Osteoblast (primary cell): Measurements from ENCODE around the gene GABRB2. TPM values are rescaled to one million over a fixed set of nuclear protein-coding genes. Genes with fewer than 3 reads are reported as not detected.

Source experiments
- DNase-seq: peaks from one replicate; pipeline ENCODE4 v3.0.0; 2011; ENCODE audit warnings: low spot score, mixed read lengths; ENCODE audit not compliant: insufficient read length; ENCODE audit errors: missing footprints
- H2AFZ ChIP-seq: 2 replicates; pipeline ENCODE4 v1.6.0; 2011; ENCODE audit warnings: mild to moderate bottlenecking, low read length
- H3K27ac ChIP-seq: 2 replicates; pipeline ENCODE4 v1.5.1; 2011; ENCODE audit warnings: mild to moderate bottlenecking, low read depth, low read length, moderate library complexity
- H3K27me3 ChIP-seq: 2 replicates; pipeline ENCODE4 v1.6.0; 2012; ENCODE audit warnings: mild to moderate bottlenecking, control low read depth, inconsistent platforms, low read length, moderate library complexity; ENCODE audit not compliant: insufficient read depth
- H3K36me3 ChIP-seq: 2 replicates; pipeline ENCODE4 v1.5.1; 2011; ENCODE audit warnings: mild to moderate bottlenecking, low read length, control low read depth, moderate library complexity; ENCODE audit not compliant: insufficient read depth
- H3K4me1 ChIP-seq: 2 replicates; pipeline ENCODE4 v1.5.1; 2011; ENCODE audit warnings: mild to moderate bottlenecking, low read length, control low read depth, moderate library complexity; ENCODE audit not compliant: insufficient read depth
- H3K4me2 ChIP-seq: 2 replicates; pipeline ENCODE4 v1.6.0; 2011; ENCODE audit warnings: mild to moderate bottlenecking, low read length; ENCODE audit not compliant: insufficient read depth
- H3K4me3 ChIP-seq: fragments of 200-600 bp; sonication (generic); 3 replicates; pipeline ENCODE4 v1.5.1; 2012; ENCODE audit warnings: mild to moderate bottlenecking, low read length, inconsistent platforms; ENCODE audit not compliant: insufficient read depth
- H3K79me2 ChIP-seq: 2 replicates; pipeline ENCODE4 v1.6.0; 2012; ENCODE audit warnings: mild to moderate bottlenecking, low read length, control low read depth, inconsistent platforms; ENCODE audit not compliant: insufficient read depth
- H3K9me3 ChIP-seq: 2 replicates; pipeline ENCODE4 v1.5.1; 2011; ENCODE audit warnings: low read depth, low read length, control low read depth
- H4K20me1 ChIP-seq: 2 replicates; pipeline ENCODE4 v1.6.0; 2012; ENCODE audit warnings: mild to moderate bottlenecking, low read length, control low read depth; ENCODE audit not compliant: insufficient read depth
- total RNA-seq: library from RNA; depleted of rRNA; stranded (reverse); fragments of >200 nt; gene quantifications from 2 replicates; pipeline ENCODE4 v1.2.3, GENCODE V29; 2012
- TF ChIP-seq, protein P1 (sequence below): IDR thresholded peaks from 2 replicates; pipeline ENCODE4 v1.5.1; 2011; ENCODE audit warnings: mild to moderate bottlenecking, low read depth, low read length, moderate library complexity; ENCODE audit errors: extremely low read depth

Gene GABRB2
- total RNA-seq, 1 donor: 0.72 TPM

DNA sequence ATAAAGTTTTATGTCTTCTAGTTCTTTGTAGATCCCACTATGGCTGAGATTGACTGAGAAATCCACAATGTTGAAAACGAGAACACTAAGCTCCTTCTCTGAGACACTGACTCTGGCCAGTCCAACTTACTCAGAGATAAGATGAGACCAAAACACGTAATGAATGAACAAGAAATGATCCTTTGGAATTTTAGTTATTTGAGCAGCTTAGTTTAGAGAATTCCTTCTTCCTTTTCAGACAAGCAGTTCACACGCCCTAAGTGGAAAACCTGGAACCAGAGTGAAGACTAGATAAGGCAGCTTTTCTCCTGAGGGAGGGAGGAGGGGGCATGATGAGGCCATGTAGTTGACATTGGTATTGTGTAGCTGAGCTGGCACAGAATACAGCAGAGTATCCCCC lies 139.6 kb downstream of the GABRB2 start:
- TF ChIP-seq, protein P1, sequence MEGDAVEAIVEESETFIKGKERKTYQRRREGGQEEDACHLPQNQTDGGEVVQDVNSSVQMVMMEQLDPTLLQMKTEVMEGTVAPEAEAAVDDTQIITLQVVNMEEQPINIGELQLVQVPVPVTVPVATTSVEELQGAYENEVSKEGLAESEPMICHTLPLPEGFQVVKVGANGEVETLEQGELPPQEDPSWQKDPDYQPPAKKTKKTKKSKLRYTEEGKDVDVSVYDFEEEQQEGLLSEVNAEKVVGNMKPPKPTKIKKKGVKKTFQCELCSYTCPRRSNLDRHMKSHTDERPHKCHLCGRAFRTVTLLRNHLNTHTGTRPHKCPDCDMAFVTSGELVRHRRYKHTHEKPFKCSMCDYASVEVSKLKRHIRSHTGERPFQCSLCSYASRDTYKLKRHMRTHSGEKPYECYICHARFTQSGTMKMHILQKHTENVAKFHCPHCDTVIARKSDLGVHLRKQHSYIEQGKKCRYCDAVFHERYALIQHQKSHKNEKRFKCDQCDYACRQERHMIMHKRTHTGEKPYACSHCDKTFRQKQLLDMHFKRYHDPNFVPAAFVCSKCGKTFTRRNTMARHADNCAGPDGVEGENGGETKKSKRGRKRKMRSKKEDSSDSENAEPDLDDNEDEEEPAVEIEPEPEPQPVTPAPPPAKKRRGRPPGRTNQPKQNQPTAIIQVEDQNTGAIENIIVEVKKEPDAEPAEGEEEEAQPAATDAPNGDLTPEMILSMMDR: no peak
- Histone ChIP-seq H3K27me3 (no peaks in the 10 kb centered on the region), H2AFZ (no peak overlapping the region), H3K9me3 (no peaks in the 10 kb centered on the region), H3K4me3 (no peak overlapping the region), H3K79me2 (no peaks in the 10 kb centered on the region), H4K20me1 (no peaks in the 10 kb centered on the region), H3K36me3 (no peaks in the 10 kb centered on the region), H3K4me1 (no peaks in the 10 kb centered on the region), H3K27ac (no peak overlapping the region), H3K4me2 (no peak overlapping the region)
- DNase-seq: no peak

DNA sequence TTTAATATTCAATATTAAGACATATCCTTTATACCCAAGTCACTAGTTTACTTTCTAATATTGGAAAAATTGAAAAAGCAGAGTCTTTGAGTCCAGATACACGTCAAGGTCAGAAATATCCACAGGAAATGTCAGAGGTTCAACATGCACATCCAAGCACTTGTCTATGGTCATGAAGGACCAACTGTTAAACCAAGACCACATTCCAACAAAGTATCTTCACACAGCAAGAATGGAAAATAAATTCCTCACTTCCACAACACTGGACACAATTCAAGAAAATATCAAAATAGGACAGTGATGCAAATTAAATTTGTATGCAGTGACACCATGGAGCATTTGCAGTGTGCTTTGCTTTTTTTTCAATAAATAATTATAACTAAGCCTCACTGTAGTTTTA lies 142.5 kb downstream of the GABRB2 start:
- TF ChIP-seq, protein P1: no peak
- Histone ChIP-seq H3K4me3 (no peak overlapping the region), H3K4me2 (no peak overlapping the region), H3K36me3 (no peaks in the 10 kb centered on the region), H2AFZ (no peak overlapping the region), H3K27me3 (no peaks in the 10 kb centered on the region), H4K20me1 (no peaks in the 10 kb centered on the region), H3K27ac (no peak overlapping the region), H3K9me3 (no peaks in the 10 kb centered on the region), H3K79me2 (no peaks in the 10 kb centered on the region), H3K4me1 (no peaks in the 10 kb centered on the region)
- no peak for DNase-seq

DNA sequence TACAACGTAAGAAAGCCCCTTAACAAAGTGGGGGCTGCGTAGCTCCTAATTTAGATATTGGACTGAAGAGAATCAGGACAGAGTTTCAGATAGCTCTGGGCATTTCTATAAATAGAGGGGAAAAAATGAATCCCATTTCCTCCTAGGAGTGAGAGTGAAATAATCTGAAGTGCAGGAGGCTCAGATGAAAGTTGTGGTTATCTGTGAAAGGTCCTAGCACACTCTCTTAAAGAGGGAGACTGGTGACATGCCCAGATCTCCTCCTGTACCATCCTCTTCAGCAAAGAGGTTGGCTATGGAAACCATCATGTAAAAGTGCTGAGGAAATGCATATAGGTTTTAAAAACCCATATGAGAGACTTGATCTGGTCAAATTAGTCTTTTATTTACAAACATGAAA lies 143.4 kb downstream of the GABRB2 start:
- Histone ChIP-seq H2AFZ (no peak overlapping the region), H3K27ac (no peak overlapping the region), H3K4me1 (no peaks in the 10 kb centered on the region), H3K79me2 (no peaks in the 10 kb centered on the region), H3K36me3 (no peaks in the 10 kb centered on the region), H3K4me2 (no peak overlapping the region), H3K4me3 (no peak overlapping the region), H4K20me1 (no peaks in the 10 kb centered on the region), H3K9me3 (no peaks in the 10 kb centered on the region), H3K27me3 (no peaks in the 10 kb centered on the region)
- TF ChIP-seq, protein P1: no peak
- no peak for DNase-seq

DNA sequence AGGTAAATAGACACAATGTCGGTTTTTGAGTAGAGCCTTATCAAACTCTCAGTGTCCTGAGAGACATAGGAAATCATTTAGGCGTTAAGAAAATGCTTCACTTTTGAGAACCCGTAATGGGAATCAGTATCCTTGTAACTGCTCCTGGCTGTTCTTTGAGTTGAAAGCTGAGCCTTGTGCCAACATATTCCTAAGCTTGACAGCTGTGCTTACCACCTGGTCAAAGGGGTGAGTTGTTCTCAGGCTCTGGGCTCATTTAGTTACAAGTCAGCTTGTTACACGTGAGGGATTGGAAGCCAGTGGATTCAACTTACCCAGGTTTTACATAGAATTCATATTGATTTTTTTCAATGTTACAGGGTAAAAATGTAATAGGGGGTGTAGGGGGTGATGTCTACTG lies 145.9 kb downstream of the GABRB2 start:
- H3K27ac ChIP-seq: no peak overlapping the region
- no peaks in the 10 kb centered on the region for H3K36me3 ChIP-seq
- TF ChIP-seq, protein P1: no peak
- no peaks in the 10 kb centered on the region for H3K4me1 ChIP-seq
- H3K4me3 ChIP-seq: no peak overlapping the region
- no peak overlapping the region for H3K4me2 ChIP-seq
- no peaks in the 10 kb centered on the region for H3K27me3 ChIP-seq
- no peaks in the 10 kb centered on the region for H3K79me2 ChIP-seq
- DNase-seq: no peak
- no peak overlapping the region for H2AFZ ChIP-seq
- no peaks in the 10 kb centered on the region for H4K20me1 ChIP-seq
- H3K9me3 ChIP-seq: no peaks in the 10 kb centered on the region
